22Rv1 (cell line): ENCODE data around the gene ITPR1.

Experiments used
- H3K27ac ChIP-seq: fragments of 450-650 bp; 2 replicates; pipeline ENCODE4 v1.5.1; 2017
- CTCF ChIP-seq: fragments of 450-650 bp; IDR thresholded peaks from 2 replicates; pipeline ENCODE4 v1.5.1; 2017; ENCODE audit warnings: mild to moderate bottlenecking
- ZFX ChIP-seq: fragments of 450-650 bp; IDR thresholded peaks from 2 replicates; pipeline ENCODE4 v1.6.1; 2017; ENCODE audit warnings: antibody characterized with exemption, borderline replicate concordance

ITPR1 gene

GRCh38 chr3:4505688-4506558, 12.8 kb downstream of the ITPR1 start:
- no peak overlapping the region for H3K27ac ChIP-seq
- TF ChIP-seq CTCF: no peak
- TF ChIP-seq ZFX: no peak

GRCh38 chr3:4506559-4507023, 13.4 kb downstream of the ITPR1 start:
- no peak overlapping the region for H3K27ac ChIP-seq
- TF ChIP-seq CTCF (no peak), ZFX (no peak)

- H3K27ac ChIP-seq: no peak overlapping the region
- TF ChIP-seq ZFX (no peak), CTCF (no peak)
These were observed 14.0 kb downstream of the ITPR1 start for GRCh38 chr3:4507024-4507596.

GRCh38 chr3:4508048-4508981, 15.2 kb downstream of the ITPR1 start:
- no peak for TF ChIP-seq ZFX
- no peak for TF ChIP-seq CTCF

GRCh38 chr3:4509043-4509442, 15.9 kb downstream of the ITPR1 start:
- H3K27ac ChIP-seq: no peak overlapping the region
- TF ChIP-seq CTCF (no peak), ZFX (no peak)

More at GRCh38 chr3:4508048-4508981, 15.2 kb downstream of the ITPR1 start:
- no peak overlapping the region for H3K27ac ChIP-seq

GRCh38 chr3:4509983-4510755, 17.0 kb downstream of the ITPR1 start:
- TF ChIP-seq CTCF (no peak), ZFX (no peak)
- no peak overlapping the region for H3K27ac ChIP-seq
